ENCODE measurements around the gene GNG7.

- no peak for TF ChIP-seq EZH2 (IDR thresholded peaks at IDR 0.05; ENCODE audit: borderline replicate concordance, low read depth, low read length, severe bottlenecking)
- no peak for TF ChIP-seq CTCF (IDR thresholded peaks at IDR 0.05; ENCODE audit: extremely low read depth in 1 of 2, insufficient read depth in 1 of 2, low read depth in 1 of 2, low read length in 2 of 2)
- no peak for TF ChIP-seq POLR2A (IDR thresholded peaks at IDR 0.05; ENCODE audit: low read depth, low read length)
- no peak for TF ChIP-seq MAX (IDR thresholded peaks at IDR 0.05; ENCODE audit: insufficient read depth, insufficient read length)
Measured at GRCh38 chr19:2732883-2733282, 30.4 kb upstream of the GNG7 start.

Data from endothelial cell of umbilical vein (primary cell).